ENCODE data around the gene LAMP5.

The LAMP5 gene

DNA sequence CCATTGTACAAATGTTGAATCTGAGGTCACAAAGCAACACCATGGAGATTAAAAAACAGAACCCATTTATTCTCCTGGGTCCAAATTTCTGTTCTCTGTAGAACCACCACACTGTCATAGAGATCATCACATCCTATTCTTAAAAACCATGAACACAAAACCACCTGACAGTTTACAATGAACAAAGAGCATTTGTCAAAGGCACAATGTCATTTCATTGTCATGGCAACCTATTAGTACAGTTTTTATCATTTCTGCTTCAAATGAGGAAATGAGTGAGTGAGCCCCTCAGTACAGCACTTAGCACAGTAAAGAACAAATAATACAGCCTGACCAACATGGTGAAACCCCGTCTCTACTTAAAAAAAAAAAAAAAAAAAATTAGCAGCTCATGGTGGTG lies 23.1 kb upstream of the LAMP5 start:
- Mint-ChIP-seq H3K27me3 (no peaks in the 10 kb centered on the region), H3K4me3 (no peak overlapping the region), H3K36me3 (ENCODE audit: low read depth) (no peaks in the 10 kb centered on the region), H3K9me3 (peaks cover 7% of the 10 kb centered on the region), H3K27ac (no peak overlapping the region), H3K4me1 (ENCODE audit: low read depth) (no peaks in the 10 kb centered on the region)
- DNase-seq: no peak

DNA sequence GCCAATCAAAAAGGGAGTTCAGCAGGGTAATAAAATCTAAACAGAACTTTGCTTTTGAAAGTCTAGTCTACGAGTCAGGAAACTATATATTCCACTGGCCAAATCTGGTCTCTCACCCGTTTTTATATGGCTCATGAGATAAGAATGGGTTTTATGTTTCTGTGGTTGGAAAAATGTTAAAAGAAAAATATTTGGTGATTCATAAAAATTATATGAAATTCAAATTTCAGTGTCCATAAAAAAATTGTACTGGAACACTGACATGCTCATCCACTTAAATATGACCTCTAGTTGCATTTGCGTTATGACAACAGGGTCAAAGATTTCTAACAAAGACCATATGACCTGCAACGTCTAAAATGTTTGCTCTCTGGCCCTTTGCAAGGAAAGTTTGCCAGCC lies 22.3 kb upstream of the LAMP5 start:
- Mint-ChIP-seq H3K36me3 (ENCODE audit: low read depth) (no peaks in the 10 kb centered on the region), H3K4me3 (no peak overlapping the region), H3K27ac (no peak overlapping the region), H3K27me3 (no peaks in the 10 kb centered on the region), H3K4me1 (ENCODE audit: low read depth) (no peaks in the 10 kb centered on the region), H3K9me3 (peaks cover 7% of the 10 kb centered on the region)
- no peak for DNase-seq

DNA sequence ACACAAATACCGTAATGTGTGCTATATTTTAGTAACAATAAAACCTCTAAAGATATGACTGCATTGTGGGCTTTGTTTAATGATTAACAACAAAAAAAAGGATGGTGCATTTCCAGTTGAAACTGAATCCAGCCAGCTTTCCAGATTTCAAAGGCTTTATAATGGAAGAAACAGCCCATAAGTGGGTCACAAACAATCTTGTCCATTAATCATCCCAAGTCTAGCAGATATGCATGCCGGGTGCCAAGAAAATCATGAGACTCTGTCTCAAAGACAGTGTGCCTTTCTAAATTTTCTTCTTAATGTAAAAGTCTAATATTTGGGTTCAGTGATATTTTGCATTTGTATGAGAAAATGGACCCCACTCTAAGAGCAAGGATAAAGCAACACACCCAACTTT lies 20.6 kb upstream of the LAMP5 start:
- Mint-ChIP-seq H3K27ac (no peak overlapping the region), H3K4me1 (ENCODE audit: low read depth) (no peaks in the 10 kb centered on the region), H3K27me3 (no peaks in the 10 kb centered on the region), H3K9me3 (peaks cover 9% of the 10 kb centered on the region), H3K4me3 (no peak overlapping the region), H3K36me3 (ENCODE audit: low read depth) (no peaks in the 10 kb centered on the region)
- DNase-seq: no peak

DNA sequence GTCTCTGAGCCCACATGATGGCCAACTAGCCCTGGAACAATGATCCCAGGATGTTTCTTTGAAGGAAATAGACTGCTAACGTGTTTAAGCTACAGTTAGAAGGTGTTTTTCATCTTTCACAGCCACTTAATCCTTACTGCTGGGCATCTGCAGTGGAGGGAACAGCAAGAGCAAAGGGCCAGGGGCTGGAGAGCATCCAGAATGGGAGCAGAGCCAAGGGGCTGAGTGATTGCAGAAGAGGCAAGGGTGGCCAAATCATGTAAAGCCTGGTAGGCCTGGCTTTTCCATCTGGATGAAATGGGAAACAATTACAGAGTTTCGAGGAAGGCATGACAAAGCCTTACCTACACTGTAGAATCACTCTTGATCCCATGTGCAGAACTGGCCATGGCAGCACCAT lies 18.7 kb upstream of the LAMP5 start:
- Mint-ChIP-seq H3K27ac (no peak overlapping the region), H3K27me3 (no peaks in the 10 kb centered on the region), H3K36me3 (ENCODE audit: low read depth) (no peaks in the 10 kb centered on the region), H3K4me1 (ENCODE audit: low read depth) (no peaks in the 10 kb centered on the region), H3K9me3 (peaks cover 9% of the 10 kb centered on the region), H3K4me3 (no peak overlapping the region)
- no peak for DNase-seq

DNA sequence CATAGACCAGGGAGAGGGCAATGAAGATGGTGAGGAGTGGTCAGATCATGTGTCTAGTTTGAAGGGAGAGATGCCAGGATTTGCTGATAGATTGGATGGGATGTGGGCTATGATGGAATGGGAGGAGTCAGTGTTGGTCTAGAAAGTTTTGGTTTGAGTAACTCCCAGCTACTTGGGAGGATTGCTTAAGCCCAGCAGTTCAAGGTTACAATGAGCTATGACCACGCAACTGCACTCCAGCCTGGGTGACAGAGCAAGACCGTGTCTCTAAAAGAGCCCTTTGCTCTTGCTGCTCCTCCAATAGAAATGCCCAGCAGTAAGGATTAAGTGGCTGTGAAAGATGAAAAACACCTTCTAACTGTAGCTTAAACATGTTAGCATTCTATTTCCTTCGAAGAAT lies 18.2 kb upstream of the LAMP5 start:
- Mint-ChIP-seq H3K4me3 (no peak overlapping the region), H3K27ac (no peak overlapping the region), H3K4me1 (ENCODE audit: low read depth) (no peaks in the 10 kb centered on the region), H3K9me3 (peaks cover 9% of the 10 kb centered on the region), H3K27me3 (no peaks in the 10 kb centered on the region), H3K36me3 (ENCODE audit: low read depth) (no peaks in the 10 kb centered on the region)
- DNase-seq: no peak

DNA sequence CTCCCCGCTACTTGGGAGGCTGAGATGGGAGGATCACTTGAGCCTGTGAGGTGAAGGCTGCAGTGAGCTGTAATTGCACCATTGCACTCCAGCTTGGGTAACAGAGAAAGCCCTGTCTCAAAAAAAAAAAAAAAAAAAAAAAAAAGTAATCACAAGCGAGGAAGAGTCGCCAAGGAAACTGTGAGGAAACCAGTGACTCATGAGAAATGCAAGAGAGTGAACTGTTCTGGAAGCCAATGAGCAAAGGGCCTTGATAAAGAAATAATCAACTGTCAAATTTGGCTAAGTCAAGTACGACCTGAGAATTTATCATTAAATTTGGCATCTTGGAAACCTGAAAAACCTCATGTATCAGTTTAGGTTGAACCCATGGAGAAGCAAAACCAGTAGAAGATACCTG lies 16.1 kb upstream of the LAMP5 start:
- H3K27ac Mint-ChIP-seq: no peak overlapping the region

GRCh38 chr20:9499126-9499899 lies 15.1 kb upstream of the LAMP5 start:
- H3K27ac Mint-ChIP-seq: no peak overlapping the region
- no peaks in the 10 kb centered on the region for H3K4me1 Mint-ChIP-seq (ENCODE audit: low read depth)
- no peaks in the 10 kb centered on the region for H3K36me3 Mint-ChIP-seq (ENCODE audit: low read depth)
- no peak overlapping the region for H3K4me3 Mint-ChIP-seq
- peaks cover 12% of the 10 kb centered on the region for H3K9me3 Mint-ChIP-seq
- no peak for DNase-seq
- H3K27me3 Mint-ChIP-seq: no peaks in the 10 kb centered on the region

More for the DNA sequence above, 16.1 kb upstream of the LAMP5 start:
- Mint-ChIP-seq H3K4me1 (ENCODE audit: low read depth) (no peaks in the 10 kb centered on the region), H3K4me3 (no peak overlapping the region), H3K36me3 (ENCODE audit: low read depth) (no peaks in the 10 kb centered on the region), H3K9me3 (peaks cover 12% of the 10 kb centered on the region), H3K27me3 (no peaks in the 10 kb centered on the region)
- no peak for DNase-seq

- DNase-seq: no peak
- H3K9me3 Mint-ChIP-seq: peaks cover 9% of the 10 kb centered on the region
- no peak overlapping the region for H3K27ac Mint-ChIP-seq
- H3K4me3 Mint-ChIP-seq: no peak overlapping the region
- no peaks in the 10 kb centered on the region for H3K27me3 Mint-ChIP-seq
- H3K36me3 Mint-ChIP-seq (ENCODE audit: low read depth): no peaks in the 10 kb centered on the region
- H3K4me1 Mint-ChIP-seq (ENCODE audit: low read depth): no peaks in the 10 kb centered on the region
These were observed 14.3 kb upstream of the LAMP5 start for GRCh38 chr20:9500121-9500520.

- Mint-ChIP-seq H3K36me3 (ENCODE audit: low read depth) (no peaks in the 10 kb centered on the region), H3K9me3 (peaks cover 5% of the 10 kb centered on the region), H3K4me1 (ENCODE audit: low read depth) (no peaks in the 10 kb centered on the region), H3K4me3 (no peak overlapping the region), H3K27ac (no peak overlapping the region), H3K27me3 (peaks cover 9% of the 10 kb centered on the region)
- no peak for DNase-seq
These were observed 12.9 kb upstream of the LAMP5 start for GRCh38 chr20:9501473-9501872.

GRCh38 chr20:9503526-9504245 lies 10.7 kb upstream of the LAMP5 start:
- Mint-ChIP-seq H3K27me3 (peaks cover 29% of the 10 kb centered on the region), H3K36me3 (ENCODE audit: low read depth) (no peaks in the 10 kb centered on the region), H3K4me1 (ENCODE audit: low read depth) (no peaks in the 10 kb centered on the region), H3K9me3 (peaks cover 3% of the 10 kb centered on the region), H3K27ac (no peak overlapping the region), H3K4me3 (no peak overlapping the region)
- no peak for DNase-seq

- Mint-ChIP-seq H3K36me3 (ENCODE audit: low read depth) (no peaks in the 10 kb centered on the region), H3K27me3 (peaks cover 50% of the 10 kb centered on the region), H3K9me3 (peaks cover 3% of the 10 kb centered on the region), H3K27ac (no peak overlapping the region), H3K4me1 (ENCODE audit: low read depth) (no peaks in the 10 kb centered on the region), H3K4me3 (no peak overlapping the region)
- no peak for DNase-seq
These were observed 8.0 kb upstream of the LAMP5 start for GRCh38 chr20:9506280-9506821.

DNA sequence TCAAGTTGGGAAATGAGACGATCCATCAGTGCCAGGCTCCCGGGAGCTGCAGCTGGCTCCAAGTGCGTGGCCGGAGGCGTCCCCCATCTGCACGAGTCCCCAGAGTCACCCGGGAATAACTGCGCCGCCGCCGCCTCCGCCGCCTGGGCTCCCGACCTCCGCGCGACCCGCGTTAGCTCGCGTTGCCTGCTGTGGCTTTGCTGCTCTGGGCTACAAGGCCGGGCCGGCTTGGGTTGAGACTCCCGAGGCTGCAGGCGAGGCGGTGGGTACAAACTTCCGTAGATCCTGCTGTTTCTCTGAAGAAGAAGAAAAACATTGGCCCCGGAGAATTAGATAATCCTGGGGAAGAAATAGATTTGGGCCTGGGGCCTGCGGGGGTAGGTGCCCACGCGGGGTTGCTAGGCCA lies 7.4 kb upstream of the LAMP5 start:
- H3K27me3 Mint-ChIP-seq: peaks cover 55% of the 10 kb centered on the region
- H3K27ac Mint-ChIP-seq: no peak overlapping the region
- H3K4me1 Mint-ChIP-seq (ENCODE audit: low read depth): no peaks in the 10 kb centered on the region
- DNase-seq: no peak
- no peaks in the 10 kb centered on the region for H3K36me3 Mint-ChIP-seq (ENCODE audit: low read depth)
- H3K9me3 Mint-ChIP-seq: peaks cover 3% of the 10 kb centered on the region
- no peak overlapping the region for H3K4me3 Mint-ChIP-seq

GRCh38 chr20:9507544-9508239 lies 6.7 kb upstream of the LAMP5 start:
- H3K9me3 Mint-ChIP-seq: no peaks in the 10 kb centered on the region
- DNase-seq: no peak
- no peaks in the 10 kb centered on the region for H3K4me1 Mint-ChIP-seq (ENCODE audit: low read depth)
- H3K27me3 Mint-ChIP-seq: peaks cover 60% of the 10 kb centered on the region
- no peaks in the 10 kb centered on the region for H3K36me3 Mint-ChIP-seq (ENCODE audit: low read depth)
- no peak overlapping the region for H3K27ac Mint-ChIP-seq
- H3K4me3 Mint-ChIP-seq: no peak overlapping the region

DNA sequence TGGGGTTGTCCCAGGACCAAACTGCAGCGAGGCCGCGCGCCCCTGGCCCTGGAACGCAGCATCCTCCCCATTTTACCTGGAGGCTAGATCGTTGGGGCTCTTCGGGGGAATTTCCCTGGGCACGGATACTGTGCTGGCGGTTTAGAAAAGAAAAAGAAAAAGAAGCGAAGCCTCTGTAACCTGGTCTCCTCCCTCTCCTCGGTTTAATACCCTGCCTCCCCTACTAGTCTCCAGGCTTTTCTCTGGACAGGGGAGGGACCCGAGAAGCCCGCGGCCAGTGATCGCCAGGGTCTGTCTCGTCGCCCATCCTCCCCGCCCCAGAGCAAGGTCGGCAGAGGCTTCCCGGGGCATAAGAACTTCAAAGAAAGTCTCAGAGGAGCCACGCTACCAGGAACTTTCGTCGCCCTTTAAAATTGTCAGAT lies 6.1 kb upstream of the LAMP5 start:
- DNase-seq: no peak
- Mint-ChIP-seq H3K9me3 (no peaks in the 10 kb centered on the region), H3K27ac (no peak overlapping the region), H3K36me3 (ENCODE audit: low read depth) (no peaks in the 10 kb centered on the region), H3K27me3 (peaks cover 60% of the 10 kb centered on the region), H3K4me3 (no peak overlapping the region), H3K4me1 (ENCODE audit: low read depth) (no peaks in the 10 kb centered on the region)

All from activated T-cell treated with anti-CD3 and anti-CD28 coated beads, Interleukin-2, amount 50 U/mL, for 24 hours (primary cell).